GM12864 (cell line): Measurements from ENCODE around the gene TEAD3.

Source experiments
- DNase-seq: peaks from one replicate; pipeline ENCODE4 v3.0.0-alpha.2; 2011; ENCODE audit warnings: low read depth
- H3K4me3 ChIP-seq: 2 replicates; pipeline ENCODE4 v1.5.1; 2011; ENCODE audit warnings: mild to moderate bottlenecking, low read depth, low read length, control low read depth
- TF ChIP-seq, protein P1 (sequence below): IDR thresholded peaks from 2 replicates; pipeline ENCODE4 v1.5.1; 2011; ENCODE audit warnings: low read depth, mild to moderate bottlenecking, moderate library complexity, low read length, control low read depth, inconsistent platforms; ENCODE audit errors: missing control alignments

TEAD3 gene

GRCh38 chr6:35491558-35492257 lies 5.2 kb downstream of the TEAD3 start:
- TF ChIP-seq, protein P1, sequence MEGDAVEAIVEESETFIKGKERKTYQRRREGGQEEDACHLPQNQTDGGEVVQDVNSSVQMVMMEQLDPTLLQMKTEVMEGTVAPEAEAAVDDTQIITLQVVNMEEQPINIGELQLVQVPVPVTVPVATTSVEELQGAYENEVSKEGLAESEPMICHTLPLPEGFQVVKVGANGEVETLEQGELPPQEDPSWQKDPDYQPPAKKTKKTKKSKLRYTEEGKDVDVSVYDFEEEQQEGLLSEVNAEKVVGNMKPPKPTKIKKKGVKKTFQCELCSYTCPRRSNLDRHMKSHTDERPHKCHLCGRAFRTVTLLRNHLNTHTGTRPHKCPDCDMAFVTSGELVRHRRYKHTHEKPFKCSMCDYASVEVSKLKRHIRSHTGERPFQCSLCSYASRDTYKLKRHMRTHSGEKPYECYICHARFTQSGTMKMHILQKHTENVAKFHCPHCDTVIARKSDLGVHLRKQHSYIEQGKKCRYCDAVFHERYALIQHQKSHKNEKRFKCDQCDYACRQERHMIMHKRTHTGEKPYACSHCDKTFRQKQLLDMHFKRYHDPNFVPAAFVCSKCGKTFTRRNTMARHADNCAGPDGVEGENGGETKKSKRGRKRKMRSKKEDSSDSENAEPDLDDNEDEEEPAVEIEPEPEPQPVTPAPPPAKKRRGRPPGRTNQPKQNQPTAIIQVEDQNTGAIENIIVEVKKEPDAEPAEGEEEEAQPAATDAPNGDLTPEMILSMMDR: no peak
- no peak for DNase-seq

GRCh38 chr6:35490821-35491557 lies 5.9 kb downstream of the TEAD3 start:
- DNase-seq: no peak
- H3K4me3 ChIP-seq: no peak overlapping the region
- TF ChIP-seq, protein P1: no peak

More at GRCh38 chr6:35491558-35492257, 5.2 kb downstream of the TEAD3 start:
- no peak overlapping the region for H3K4me3 ChIP-seq

GRCh38 chr6:35489995-35490791 lies 6.7 kb downstream of the TEAD3 start:
- no peak for DNase-seq
- TF ChIP-seq, protein P1: no peak
- H3K4me3 ChIP-seq: no peak overlapping the region

- DNase-seq: no peak
- TF ChIP-seq, protein P1: no peak
- no peak overlapping the region for H3K4me3 ChIP-seq
These were observed 7.8 kb downstream of the TEAD3 start for GRCh38 chr6:35489066-35489465.

DNA sequence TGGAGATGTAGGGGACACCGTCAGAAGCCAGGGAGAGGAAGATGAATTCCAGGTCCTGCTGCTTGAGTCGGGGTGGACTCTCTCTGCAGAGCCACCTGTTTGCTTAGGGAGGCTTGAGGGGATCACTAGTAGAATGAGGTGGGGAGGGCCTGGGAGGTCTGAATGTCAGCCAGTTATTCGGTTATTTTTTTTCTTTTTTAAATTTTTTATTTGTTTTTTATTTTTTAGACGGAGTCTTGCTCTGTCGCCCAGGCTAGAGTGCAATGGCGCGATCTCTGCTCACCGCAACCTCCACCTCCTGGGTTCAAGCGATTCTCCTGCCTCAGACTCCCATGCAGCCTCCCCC lies 8.4 kb downstream of the TEAD3 start:
- DNase-seq: no peak
- TF ChIP-seq, protein P1: no peak
- no peak overlapping the region for H3K4me3 ChIP-seq

GRCh38 chr6:35487658-35488516 lies 9.0 kb downstream of the TEAD3 start:
- DNase-seq: no peak
- TF ChIP-seq, protein P1: no peak
- no peak overlapping the region for H3K4me3 ChIP-seq
